Measurements from ENCODE around the gene FRMPD1.

Gene FRMPD1

GRCh38 chr9:37784616-37785483 lies 134.1 kb downstream of the FRMPD1 start, which contains the start of gene EXOSC3:
Gene EXOSC3 (minus strand): TSS chr9:37785064. CDS start chr9:37785044, 20 bp downstream.
- FAIRE-seq: no peak

GRCh38 chr9:37787059-37787458 lies 136.3 kb downstream of the FRMPD1 start:
- FAIRE-seq: no peak

GRCh38 chr9:37788332-37788731 lies 137.6 kb downstream of the FRMPD1 start:
- FAIRE-seq: no peak

GRCh38 chr9:37790096-37790495 lies 139.3 kb downstream of the FRMPD1 start:
- FAIRE-seq: no peak

GRCh38 chr9:37792122-37792521 lies 141.4 kb downstream of the FRMPD1 start:
- FAIRE-seq: no peak

GRCh38 chr9:37796232-37796631 lies 145.5 kb downstream of the FRMPD1 start:
- no peak for FAIRE-seq
